H1 (cell line): ENCODE data around the gene MYLK. TPM values are rescaled to one million over a fixed set of nuclear protein-coding genes. Genes with fewer than 3 reads are reported as not detected.

Experiments
- CTCF ChIA-PET: fragments of 300-600 bp; sonication (Branson Sonifier 250); formaldehyde crosslinking; loops from one replicate; lab custom pipeline; 2021; ENCODE audit not compliant: partially characterized antibody; lab: Charles Lee
- POLR2A ChIA-PET: fragments of 300-600 bp; sonication (Branson Sonifier 250); formaldehyde crosslinking; loops from one replicate; lab custom pipeline; 2021; ENCODE audit warnings: inconsistent platforms; ENCODE audit not compliant: partially characterized antibody; lab: Charles Lee
- DNase-seq, 2 experiments: peaks; one replicate each; pipeline versions ENCODE4 v3.0.0 to v3.0.0-alpha.2; 2010 to 2022; ENCODE audit warnings: low spot score in 2 of 2, low read depth in 1 of 2, mixed read lengths in 1 of 2
- FAIRE-seq: peaks from 2 replicates; lab custom pipeline; 2011; peaks lifted over from hg19 to GRCh38; lab: Jason Lieb, UNC
- H2AFZ ChIP-seq: 2 replicates; pipeline ENCODE4 v1.8.1; 2012; ENCODE audit warnings: low read length, inconsistent platforms
- H2AK5ac ChIP-seq: 2 replicates; pipeline ENCODE4 v1.6.1; 2013; ENCODE audit warnings: low read depth, low read length
- H2BK120ac ChIP-seq: replicated peaks from 2 replicates; pipeline ENCODE3; 2013; ENCODE audit warnings: low read depth, low read length, inconsistent platforms
- H2BK12ac ChIP-seq: 2 replicates; pipeline ENCODE4 v1.6.1; 2013; ENCODE audit warnings: low read depth, low read length
- H2BK15ac ChIP-seq: 2 replicates; pipeline ENCODE4 v1.6.1; 2013; ENCODE audit warnings: low read length
- H2BK20ac ChIP-seq: 2 replicates; pipeline ENCODE4 v1.6.1; 2013; ENCODE audit warnings: low read length
- H2BK5ac ChIP-seq: 2 replicates; pipeline ENCODE4 v1.6.1; 2013; ENCODE audit warnings: low read depth, low read length
- H3K14ac ChIP-seq: 2 replicates; pipeline ENCODE4 v1.6.1; 2013; ENCODE audit warnings: inconsistent platforms; ENCODE audit not compliant: insufficient read length
- H3K18ac ChIP-seq: 2 replicates; pipeline ENCODE4 v1.6.1; 2013; ENCODE audit warnings: low read length; ENCODE audit errors: extremely low read depth
- H3K23ac ChIP-seq: 2 replicates; pipeline ENCODE4 v1.6.1; 2013; ENCODE audit warnings: inconsistent platforms; ENCODE audit not compliant: insufficient read length
- H3K23me2 ChIP-seq: 2 replicates; pipeline ENCODE4 v1.6.1; 2013; ENCODE audit warnings: low read depth, low read length
- H3K27ac ChIP-seq: 2 replicates; pipeline ENCODE4 v1.6.1; 2011; ENCODE audit warnings: low read depth, low read length, inconsistent platforms
- H3K27me3 ChIP-seq, 4 experiments: replicated peaks in 1 of 4; 1 replicate in 1 of 4; 2 replicates in 3 of 4; pipeline versions ENCODE4 v1.6.1 to v1.8.1; 2011 to 2013; ENCODE audit warnings: low read length in 3 of 4, mild to moderate bottlenecking in 3 of 4, inconsistent platforms in 2 of 4, mixed read lengths in 2 of 4, moderate library complexity in 1 of 4; ENCODE audit not compliant: control insufficient read depth in 3 of 4, insufficient read depth in 3 of 4; ENCODE audit errors: extremely low read depth in 1 of 4
- H3K36me3 ChIP-seq, 4 experiments: 2 replicates each; pipeline versions ENCODE4 v1.6.1 to v1.8.1; 2011 to 2013; ENCODE audit warnings: mild to moderate bottlenecking in 4 of 4, low read length in 3 of 4, moderate library complexity in 2 of 4, control low read depth in 1 of 4, inconsistent platforms in 1 of 4; ENCODE audit not compliant: insufficient read depth in 4 of 4, control insufficient read depth in 2 of 4
- H3K4ac ChIP-seq: replicated peaks from 2 replicates; pipeline ENCODE3; 2013; ENCODE audit warnings: low read length, low read depth, mixed read lengths, inconsistent platforms; ENCODE audit not compliant: insufficient read length
- H3K4me1 ChIP-seq, 4 experiments: replicated peaks in 1 of 4; 1 replicate in 1 of 4; 2 replicates in 3 of 4; pipeline versions ENCODE4 v1.6.1 to v1.8.1; 2011 to 2013; ENCODE audit warnings: low read length in 3 of 4, inconsistent platforms in 2 of 4, mixed read lengths in 1 of 4; ENCODE audit not compliant: insufficient read depth in 4 of 4, control insufficient read depth in 3 of 4
- H3K4me2 ChIP-seq, 2 experiments: 2 replicates each; pipeline versions ENCODE4 v1.6.1 to v1.8.1; 2011 to 2013; ENCODE audit warnings: low read depth in 2 of 2, low read length in 2 of 2, control low read depth in 1 of 2, inconsistent platforms in 1 of 2, mild to moderate bottlenecking in 1 of 2; ENCODE audit not compliant: insufficient read depth in 1 of 2
- H3K4me3 ChIP-seq, 4 experiments: fragments of 200-600, 300-600 bp in 1 of 4; sonication (generic), shearing (Covaris generic), sonication (Bioruptor Twin) in 1 of 4; 2 replicates each; pipeline versions ENCODE4 v1.5.1 to v1.8.1; 2011 to 2016; ENCODE audit warnings: low read length in 4 of 4, low read depth in 3 of 4, control low read depth in 2 of 4, inconsistent platforms in 2 of 4, mild to moderate bottlenecking in 2 of 4, mixed read lengths in 1 of 4, moderate library complexity in 1 of 4; ENCODE audit not compliant: insufficient read depth in 2 of 4; ENCODE audit errors: extremely low read depth in 1 of 4
- H3K56ac ChIP-seq: replicated peaks from 2 replicates; pipeline ENCODE3; 2013; ENCODE audit warnings: low read depth, mild to moderate bottlenecking, mixed read lengths, low read length, inconsistent platforms; ENCODE audit not compliant: insufficient read length
- H3K79me1 ChIP-seq: 2 replicates; pipeline ENCODE4 v1.6.1; 2013; ENCODE audit warnings: low read depth, low read length, control low read depth
- H3K79me2 ChIP-seq, 2 experiments: 2 replicates each; pipeline versions ENCODE4 v1.6.1 to v1.8.1; 2012 to 2013; ENCODE audit warnings: low read length in 2 of 2, mild to moderate bottlenecking in 2 of 2, inconsistent platforms in 1 of 2; ENCODE audit not compliant: insufficient read depth in 2 of 2, control insufficient read depth in 1 of 2
- H3K9ac ChIP-seq, 4 experiments: replicated peaks in 1 of 4; 1 replicate in 1 of 4; 2 replicates in 3 of 4; pipeline versions ENCODE4 v1.6.1 to v1.8.1; 2011 to 2013; ENCODE audit warnings: low read depth in 3 of 4, low read length in 3 of 4, control low read depth in 2 of 4, mild to moderate bottlenecking in 2 of 4, moderate library complexity in 2 of 4, inconsistent platforms in 1 of 4; ENCODE audit errors: extremely low read depth in 1 of 4
- H3K9me3 ChIP-seq, 2 experiments: 2 replicates each; pipeline versions ENCODE4 v1.6.1 to v1.8.1; 2012 to 2013; ENCODE audit warnings: mild to moderate bottlenecking in 2 of 2, moderate library complexity in 2 of 2, control low read depth in 1 of 2, inconsistent platforms in 1 of 2, low read depth in 1 of 2, low read length in 1 of 2, mixed read lengths in 1 of 2; ENCODE audit not compliant: insufficient read depth in 2 of 2
- H4K20me1 ChIP-seq, 2 experiments: replicated peaks in 1 of 2; 2 replicates each; pipeline versions ENCODE3 to v1.8.1; 2011 to 2013; ENCODE audit warnings: inconsistent platforms in 2 of 2, low read length in 2 of 2, mild to moderate bottlenecking in 1 of 2; ENCODE audit not compliant: insufficient read depth in 2 of 2, control insufficient read depth in 1 of 2
- H4K5ac ChIP-seq: 2 replicates; pipeline ENCODE4 v1.6.1; 2013; ENCODE audit warnings: low read length, low read depth, mixed read lengths, inconsistent platforms; ENCODE audit not compliant: insufficient read length
- H4K8ac ChIP-seq: 2 replicates; pipeline ENCODE4 v1.8.0; 2013; ENCODE audit warnings: mild to moderate bottlenecking, moderate library complexity, low read length, inconsistent platforms; ENCODE audit not compliant: insufficient read depth; ENCODE audit errors: extremely low read depth
- H4K91ac ChIP-seq: replicated peaks from 2 replicates; pipeline ENCODE3; 2013; ENCODE audit warnings: low read length, mixed read lengths, inconsistent platforms; ENCODE audit not compliant: insufficient read length
- E2F6 ChIP-seq: IDR thresholded peaks from 2 replicates; pipeline ENCODE4 v1.6.1; 2012; ENCODE audit warnings: inconsistent platforms
- KDM1A ChIP-seq: fragments of 200-600, 300-600 bp; sonication (generic); IDR thresholded peaks from 2 replicates; pipeline ENCODE4 v1.7.1; 2016; ENCODE audit warnings: mild to moderate bottlenecking, low read length, borderline replicate concordance
- MAX ChIP-seq: IDR thresholded peaks from 2 replicates; pipeline ENCODE4 v1.6.1; 2012; ENCODE audit warnings: inconsistent platforms
- TCF12 ChIP-seq: IDR thresholded peaks from 2 replicates; pipeline ENCODE4 v1.6.1; 2011; ENCODE audit warnings: low read depth, mild to moderate bottlenecking, low read length
- WGBS, 2 experiments: shearing (Covaris generic) in 1 of 2; methylation state at CpG; one replicate each; pipeline versions ENCODE4 v1.1.6 to v1.1.7; 2013 to 2015; ENCODE audit warnings: low lambda C conversion rate in 2 of 2, mixed read lengths in 2 of 2, inconsistent platforms in 1 of 2, low coverage in 1 of 2, missing lambda C conversion rate in 1 of 2; ENCODE audit not compliant: insufficient replicate concordance in 2 of 2, insufficient coverage in 1 of 2, insufficient read length in 1 of 2; ENCODE audit errors: extremely low coverage in 1 of 2, missing lambda C conversion rate in 1 of 2; 5-methylcytosine and 5-hydroxymethylcytosine counted together
- polyA plus RNA-seq, 7 experiments: library from polyadenylated mRNA; depleted of rRNA in 3 of 7; stranded (reverse) in 5 of 7; unstranded in 2 of 7; fragments of >200 nt in 5 of 7; fragments of 200-250 nt in 2 of 7; gene quantifications; 1 replicate in 5 of 7; 2 replicates in 1 of 7; 4 replicates in 1 of 7; pipeline versions ENCODE4 v1.2.1 to v1.2.3, GENCODE V29; 2011 to 2013; ENCODE audit warnings: missing spikeins in 2 of 7, mixed read lengths in 2 of 7
- total RNA-seq: library from RNA; stranded (reverse); fragmentation: NEBNext Ultra II Directional; extraction: Animal tissue kit (Norgen Biotek cat#: 25700); gene quantifications from 2 replicates; pipeline ENCODE4 v1.2.1, GENCODE V29; 2021

Gene MYLK
- total and polyA plus RNA-seq, 2 of the 8 experiments (the other 6 are each of a cell fraction or from before 2014, with no cell fraction given), result 11.6 to 21.3 TPM

GRCh38 chr3:123853686-123854372 lies 30.3 kb downstream of the MYLK start:
- Histone ChIP-seq H3K9me3 (peaks cover 2 to 3% of the 10 kb centered on the region in 2 experiments), H2AFZ (no peak overlapping the region), H4K8ac (no peak overlapping the region), H3K27ac (no peak overlapping the region), H3K27me3 (no peaks in the 10 kb centered on the region), H4K5ac (no peak overlapping the region), H3K9ac (no peak overlapping the region), H3K56ac (no peak overlapping the region), H3K4me2 (no peak overlapping the region), H2BK12ac (no peak overlapping the region), H2BK120ac (no peak overlapping the region), H4K20me1 (no peaks in the 10 kb centered on the region), H3K79me2 (no peaks in the 10 kb centered on the region), H2BK15ac (no peak overlapping the region), H2BK5ac (no peak overlapping the region), H3K4me1 (no peaks in the 10 kb centered on the region), H2BK20ac (no peak overlapping the region), H3K4me3 (no peak overlapping the region), H3K14ac (no peak overlapping the region), H3K79me1 (no peaks in the 10 kb centered on the region), H3K4ac (no peak overlapping the region), H2AK5ac (no peak overlapping the region), H3K18ac (no peak overlapping the region), H3K36me3 (no peaks in the 10 kb centered on the region), H3K23me2 (no peaks in the 10 kb centered on the region), H3K23ac (no peak overlapping the region), H4K91ac (no peak overlapping the region)
- WGBS, 2 experiments, result 95% methylated on average over 2 of the region's 2 CpGs; no CpG with 5 or more reads in 1 of the 2 experiments
- DNase-seq, result no peak
- POLR2A ChIA-PET, result no interaction called here
- FAIRE-seq, result no peak
- CTCF ChIA-PET, result interaction anchor here (1.2 kb wide), 2 partner anchors 8 to 11 kb away, joined by 3 to 4 read pairs; no protein-coding TSS in a partner anchor
- TF ChIP-seq TCF12 (no peak), MAX (no peak), KDM1A (no peak), E2F6 (no peak)
